Endometrial microvascular endothelial cells (primary cell): Measurements from ENCODE around the gene CCDC180. TPM values are rescaled to one million over a fixed set of nuclear protein-coding genes. Genes with fewer than 3 reads are reported as not detected.
"Not testable (repeated sequence)": the region's sequence is repeated elsewhere in the genome, so short reads cannot be mapped to it uniquely, and the experiment has no call there.

Experiments
- in situ Hi-C: cut with HindIII; loops from 2 replicates; pipeline ENCODE4 v1.10.0; 2017; ENCODE audit warnings: low sequenced_read_pairs, low pct_unique_long_range_greater_than_20kb; ENCODE audit errors: inconsistent ontology term
- total RNA-seq: library from RNA; depleted of rRNA; stranded (reverse); fragments of >200 nt; gene quantifications from one replicate; pipeline ENCODE4 v1.2.3, GENCODE V29; 2015; ENCODE audit errors: inconsistent ontology term

Gene CCDC180
- total RNA-seq, 1 donor from 2014 or later = 0.37 TPM

GRCh38 chr9:97309260-97309659, 1.8 kb downstream of the CCDC180 start:
- in situ Hi-C loops = no loop called here

- in situ Hi-C loops = no loop called here
These were observed 2.6 kb downstream of the CCDC180 start for GRCh38 chr9:97310023-97310422.

- in situ Hi-C loops = no loop called here
These were observed 3.4 kb downstream of the CCDC180 start for GRCh38 chr9:97310896-97311295.

- in situ Hi-C loops = no loop called here
These were observed 4.5 kb downstream of the CCDC180 start for GRCh38 chr9:97311798-97312500.

GRCh38 chr9:97312556-97312955, 5.1 kb downstream of the CCDC180 start:
- in situ Hi-C loops = no loop called here

- in situ Hi-C loops = no loop called here
These were observed 5.8 kb downstream of the CCDC180 start for GRCh38 chr9:97313243-97313642.

- in situ Hi-C loops = no loop called here
These were observed 6.3 kb downstream of the CCDC180 start for GRCh38 chr9:97313746-97314145.

GRCh38 chr9:97314503-97314902, 7.0 kb downstream of the CCDC180 start:
- in situ Hi-C loops = no loop called here

- in situ Hi-C loops = no loop called here
These were observed 8.1 kb downstream of the CCDC180 start for GRCh38 chr9:97315550-97315949.

- in situ Hi-C loops = no loop called here
These were observed 9.4 kb downstream of the CCDC180 start for GRCh38 chr9:97316904-97317303.

- in situ Hi-C loops = no loop called here
These were observed 11.0 kb downstream of the CCDC180 start for GRCh38 chr9:97318433-97318832.

- in situ Hi-C loops = no loop called here
These were observed 11.9 kb downstream of the CCDC180 start for GRCh38 chr9:97319395-97319794.

- in situ Hi-C loops = no loop called here
These were observed 12.7 kb downstream of the CCDC180 start for GRCh38 chr9:97320080-97320642.

GRCh38 chr9:97321251-97321650, 13.8 kb downstream of the CCDC180 start:
- in situ Hi-C loops = no loop called here

GRCh38 chr9:97321691-97322090, 14.2 kb downstream of the CCDC180 start:
- in situ Hi-C loops = no loop called here

GRCh38 chr9:97322105-97322504, 14.6 kb downstream of the CCDC180 start:
- in situ Hi-C loops = no loop called here

GRCh38 chr9:97324954-97325353, 17.5 kb downstream of the CCDC180 start:
- in situ Hi-C loops = no loop called here

- in situ Hi-C loops = no loop called here
These were observed 20.1 kb downstream of the CCDC180 start for GRCh38 chr9:97327562-97327961.

GRCh38 chr9:97332993-97333392, 25.5 kb downstream of the CCDC180 start:
- in situ Hi-C loops = no loop called here

GRCh38 chr9:97335622-97336021, 28.2 kb downstream of the CCDC180 start:
- in situ Hi-C loops = not testable (repeated sequence)

- in situ Hi-C loops = no loop called here
These were observed 41.4 kb downstream of the CCDC180 start for GRCh38 chr9:97348871-97349270.
